ENCODE measurements around the gene DNM3.

The DNM3 gene

GRCh38 chr1:171916315-171916771 is 75.0 kb downstream of the DNM3 start:
- no peak overlapping the region for H3K4me3 ChIP-seq (ENCODE audit: low read depth, low read length)
- TF ChIP-seq, protein P1, sequence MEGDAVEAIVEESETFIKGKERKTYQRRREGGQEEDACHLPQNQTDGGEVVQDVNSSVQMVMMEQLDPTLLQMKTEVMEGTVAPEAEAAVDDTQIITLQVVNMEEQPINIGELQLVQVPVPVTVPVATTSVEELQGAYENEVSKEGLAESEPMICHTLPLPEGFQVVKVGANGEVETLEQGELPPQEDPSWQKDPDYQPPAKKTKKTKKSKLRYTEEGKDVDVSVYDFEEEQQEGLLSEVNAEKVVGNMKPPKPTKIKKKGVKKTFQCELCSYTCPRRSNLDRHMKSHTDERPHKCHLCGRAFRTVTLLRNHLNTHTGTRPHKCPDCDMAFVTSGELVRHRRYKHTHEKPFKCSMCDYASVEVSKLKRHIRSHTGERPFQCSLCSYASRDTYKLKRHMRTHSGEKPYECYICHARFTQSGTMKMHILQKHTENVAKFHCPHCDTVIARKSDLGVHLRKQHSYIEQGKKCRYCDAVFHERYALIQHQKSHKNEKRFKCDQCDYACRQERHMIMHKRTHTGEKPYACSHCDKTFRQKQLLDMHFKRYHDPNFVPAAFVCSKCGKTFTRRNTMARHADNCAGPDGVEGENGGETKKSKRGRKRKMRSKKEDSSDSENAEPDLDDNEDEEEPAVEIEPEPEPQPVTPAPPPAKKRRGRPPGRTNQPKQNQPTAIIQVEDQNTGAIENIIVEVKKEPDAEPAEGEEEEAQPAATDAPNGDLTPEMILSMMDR (IDR thresholded peaks at IDR 0.05; ENCODE audit: insufficient read depth, low read depth, low read length, missing control alignments), result no peak
- DNase-seq (ENCODE audit: low read depth), result no peak

DNA sequence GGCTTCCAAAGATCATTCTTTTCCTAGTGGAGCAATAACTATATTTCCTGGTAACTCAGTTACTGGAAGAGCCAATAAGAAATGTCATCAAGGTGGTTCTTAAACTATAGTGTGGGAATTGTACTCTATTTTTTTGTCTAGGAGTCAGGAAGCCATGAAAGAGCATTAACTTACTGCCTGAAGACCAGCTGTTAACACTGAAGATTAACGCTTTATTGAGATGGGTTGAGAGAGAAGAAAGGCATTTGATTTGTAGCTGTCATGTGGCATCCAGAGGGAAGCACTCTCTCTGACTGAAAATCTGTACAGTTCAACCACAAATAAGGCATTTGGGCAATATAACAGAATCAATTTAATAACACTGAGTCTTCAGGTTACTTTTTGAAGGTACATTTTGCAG is 76.0 kb downstream of the DNM3 start:
- no peak overlapping the region for H3K4me3 ChIP-seq (ENCODE audit: low read depth, low read length)
- TF ChIP-seq, protein P1 (IDR thresholded peaks at IDR 0.05; ENCODE audit: insufficient read depth, low read depth, low read length, missing control alignments), result no peak

GRCh38 chr1:171919891-171920887 is 78.9 kb downstream of the DNM3 start:
- no peak for DNase-seq (ENCODE audit: low read depth)
- no peak overlapping the region for H3K4me3 ChIP-seq (ENCODE audit: low read depth, low read length)
- TF ChIP-seq, protein P1 (IDR thresholded peaks at IDR 0.05; ENCODE audit: insufficient read depth, low read depth, low read length, missing control alignments), result no peak

More for the DNA sequence above, 76.0 kb downstream of the DNM3 start:
- no peak for DNase-seq (ENCODE audit: low read depth)

- TF ChIP-seq, protein P1 (IDR thresholded peaks at IDR 0.05; ENCODE audit: insufficient read depth, low read depth, low read length, missing control alignments), result no peak
- no peak for DNase-seq (ENCODE audit: low read depth)
- H3K4me3 ChIP-seq (ENCODE audit: low read depth, low read length), result no peak overlapping the region
These were observed 81.7 kb downstream of the DNM3 start for GRCh38 chr1:171922999-171923398.

DNA sequence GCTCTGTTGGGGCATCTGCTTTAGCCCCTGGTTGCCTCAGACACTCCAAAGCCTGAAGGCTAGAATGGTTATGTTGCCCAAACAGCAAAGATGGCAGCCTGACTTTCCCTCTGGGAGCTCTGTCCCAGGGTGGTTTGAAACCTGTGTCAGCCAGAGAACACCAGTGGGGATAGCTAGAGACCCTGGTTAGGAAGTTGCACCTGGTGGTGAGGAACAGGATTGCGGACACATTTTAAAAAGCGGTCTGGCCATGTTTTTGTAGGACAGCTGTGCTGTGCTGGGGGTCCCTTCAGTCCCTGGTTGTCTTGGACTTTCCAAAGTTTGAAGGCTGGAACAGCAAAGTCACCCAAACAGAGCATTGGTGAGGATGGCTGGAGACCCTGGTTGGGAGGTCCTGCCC is 87.8 kb downstream of the DNM3 start:
- TF ChIP-seq, protein P1 (IDR thresholded peaks at IDR 0.05; ENCODE audit: insufficient read depth, low read depth, low read length, missing control alignments), result peak; percentile 18
- no peak for DNase-seq (ENCODE audit: low read depth)
- H3K4me3 ChIP-seq (ENCODE audit: low read depth, low read length), result no peak overlapping the region

GRCh38 chr1:171931752-171932151 is 90.5 kb downstream of the DNM3 start:
- DNase-seq (ENCODE audit: low read depth), result no peak
- no peak overlapping the region for H3K4me3 ChIP-seq (ENCODE audit: low read depth, low read length)
- TF ChIP-seq, protein P1 (IDR thresholded peaks at IDR 0.05; ENCODE audit: insufficient read depth, low read depth, low read length, missing control alignments), result no peak
